Mucosa of rectum (tissue), 2 donors: Measurements from ENCODE around the gene FPGS.

ENCODE experiments used
- H3K27ac ChIP-seq, 2 donors: one replicate each; pipeline ENCODE4 v1.7.0; 2013; ENCODE audit warnings: inconsistent platforms in 2 of 2, low read depth in 2 of 2, low read length in 2 of 2
- H3K27me3 ChIP-seq, 2 donors: one replicate each; pipeline ENCODE4 v1.7.0; 2013; ENCODE audit warnings: low read length in 2 of 2; ENCODE audit not compliant: control insufficient read depth in 2 of 2, insufficient read depth in 2 of 2
- H3K36me3 ChIP-seq, 2 donors: one replicate each; pipeline ENCODE4 v1.7.0; 2013; ENCODE audit warnings: low read length in 2 of 2; ENCODE audit not compliant: control insufficient read depth in 2 of 2, insufficient read depth in 2 of 2
- H3K4me1 ChIP-seq, 2 donors: one replicate each; pipeline ENCODE4 v1.7.0; 2013; ENCODE audit warnings: low read length in 2 of 2, mild to moderate bottlenecking in 1 of 2; ENCODE audit not compliant: control insufficient read depth in 2 of 2, insufficient read depth in 2 of 2
- H3K4me3 ChIP-seq, 2 donors: one replicate each; pipeline ENCODE4 v1.7.0; 2013; ENCODE audit warnings: low read length in 2 of 2
- H3K9ac ChIP-seq, 2 donors: one replicate each; pipeline ENCODE4 v1.7.0; 2013; ENCODE audit warnings: low read length in 2 of 2, low read depth in 1 of 2, mild to moderate bottlenecking in 1 of 2
- H3K9me3 ChIP-seq, 2 donors: one replicate each; pipeline ENCODE4 v1.7.0; 2013; ENCODE audit warnings: low read length in 2 of 2; ENCODE audit not compliant: control insufficient read depth in 2 of 2
- donor health status: healthy.
- donor health status: Normal muscosa, but diverticular disease.

Gene FPGS

GRCh38 chr9:127850286-127850830, 47.7 kb downstream of the FPGS start:
- H3K4me3 ChIP-seq: no peak overlapping the region
- peaks cover under 1 to 10% of the 10 kb centered on the region in 2 donors for H3K4me1 ChIP-seq
- peak overlapping the region in 1 of 2 donors; percentile 5 for H3K9ac ChIP-seq
- H3K27me3 ChIP-seq: no peaks in the 10 kb centered on the region
- H3K36me3 ChIP-seq: no peaks in the 10 kb centered on the region
- H3K9me3 ChIP-seq: peaks cover 0 to 6% of the 10 kb centered on the region in 2 donors
- no peak overlapping the region for H3K27ac ChIP-seq

GRCh38 chr9:127852829-127853228, 50.1 kb downstream of the FPGS start:
- H3K9me3 ChIP-seq: peaks cover 0 to 6% of the 10 kb centered on the region in 2 donors
- peak overlapping the region; percentile 68 to 76 for H3K4me3 ChIP-seq
- peaks cover 5 to 7% of the 10 kb centered on the region in 2 donors for H3K4me1 ChIP-seq
- H3K27me3 ChIP-seq: no peaks in the 10 kb centered on the region
- H3K36me3 ChIP-seq: no peaks in the 10 kb centered on the region
- no peak overlapping the region for H3K27ac ChIP-seq
- H3K9ac ChIP-seq: peak overlapping the region in 1 of 2 donors; percentile 56

- peak overlapping the region; percentile 56 to 59 for H3K9ac ChIP-seq
- peaks cover 10 to 12% of the 10 kb centered on the region in 2 donors for H3K4me1 ChIP-seq
- no peaks in the 10 kb centered on the region for H3K36me3 ChIP-seq
- H3K4me3 ChIP-seq: peak overlapping the region; percentile 68 to 76
- no peaks in the 10 kb centered on the region for H3K27me3 ChIP-seq
- H3K9me3 ChIP-seq: peaks cover 0 to 6% of the 10 kb centered on the region in 2 donors
- H3K27ac ChIP-seq: peak overlapping the region; percentile 76 to 80
Observed at GRCh38 chr9:127853312-127854183, 50.9 kb downstream of the FPGS start.

GRCh38 chr9:127854184-127854806, 51.6 kb downstream of the FPGS start, which contains the start of gene ENG:
Gene ENG (minus strand): TSS chr9:127854658. CDS start chr9:127854355, 303 bp downstream.
- Histone ChIP-seq H3K4me1 (peaks cover 16 to 17% of the 10 kb centered on the region in 2 donors), H3K36me3 (no peaks in the 10 kb centered on the region), H3K27me3 (no peaks in the 10 kb centered on the region), H3K4me3 (peak within 1 kb of the TSS; percentile 68 to 76), H3K27ac (peak within 1 kb of the TSS; percentile 76 to 80), H3K9ac (peak within 1 kb of the TSS; percentile 56 to 59), H3K9me3 (peaks cover 0 to 3% of the 10 kb centered on the region in 2 donors)

GRCh38 chr9:127854960-127855359, 52.3 kb downstream of the FPGS start:
- Histone ChIP-seq H3K4me1 (peaks cover 16 to 17% of the 10 kb centered on the region in 2 donors), H3K27ac (peak overlapping the region; percentile 76 to 80), H3K4me3 (no peak overlapping the region), H3K27me3 (no peaks in the 10 kb centered on the region), H3K9ac (no peak overlapping the region), H3K36me3 (no peaks in the 10 kb centered on the region), H3K9me3 (no peaks in the 10 kb centered on the region)

GRCh38 chr9:127855522-127855921, 52.8 kb downstream of the FPGS start:
- Histone ChIP-seq H3K27ac (peak overlapping the region in 1 of 2 donors; percentile 80), H3K9me3 (no peaks in the 10 kb centered on the region), H3K27me3 (no peaks in the 10 kb centered on the region), H3K36me3 (no peaks in the 10 kb centered on the region), H3K4me3 (no peak overlapping the region), H3K9ac (no peak overlapping the region), H3K4me1 (peaks cover 16 to 17% of the 10 kb centered on the region in 2 donors)

GRCh38 chr9:127856094-127856728, 53.5 kb downstream of the FPGS start:
- peaks cover 16 to 17% of the 10 kb centered on the region in 2 donors for H3K4me1 ChIP-seq
- no peaks in the 10 kb centered on the region for H3K9me3 ChIP-seq
- no peak overlapping the region for H3K4me3 ChIP-seq
- no peaks in the 10 kb centered on the region for H3K27me3 ChIP-seq
- no peak overlapping the region for H3K27ac ChIP-seq
- no peak overlapping the region for H3K9ac ChIP-seq
- H3K36me3 ChIP-seq: no peaks in the 10 kb centered on the region

- H3K27me3 ChIP-seq: no peaks in the 10 kb centered on the region
- no peak overlapping the region for H3K27ac ChIP-seq
- H3K9ac ChIP-seq: no peak overlapping the region
- no peaks in the 10 kb centered on the region for H3K9me3 ChIP-seq
- H3K4me1 ChIP-seq: peaks cover 21% of the 10 kb centered on the region in 2 donors
- no peaks in the 10 kb centered on the region for H3K36me3 ChIP-seq
- H3K4me3 ChIP-seq: no peak overlapping the region
Observed at GRCh38 chr9:127856729-127857116, 54.0 kb downstream of the FPGS start.

GRCh38 chr9:127857278-127857677, 54.6 kb downstream of the FPGS start:
- Histone ChIP-seq H3K9ac (no peak overlapping the region), H3K4me3 (no peak overlapping the region), H3K4me1 (peaks cover 24 to 25% of the 10 kb centered on the region in 2 donors), H3K36me3 (no peaks in the 10 kb centered on the region), H3K9me3 (no peaks in the 10 kb centered on the region), H3K27ac (peak overlapping the region in 1 of 2 donors; percentile 3), H3K27me3 (no peaks in the 10 kb centered on the region)
